DMS79 (cell line): Measurements from ENCODE around the gene PLCL1.

Source experiments
- DNase-seq: peaks from one replicate; lab custom pipeline; 2025; lab: John Stamatoyannopoulos, UW

PLCL1 gene

GRCh38 chr2:197954328-197954727, 149.9 kb downstream of the PLCL1 start:
- DNase-seq, result no peak

DNA sequence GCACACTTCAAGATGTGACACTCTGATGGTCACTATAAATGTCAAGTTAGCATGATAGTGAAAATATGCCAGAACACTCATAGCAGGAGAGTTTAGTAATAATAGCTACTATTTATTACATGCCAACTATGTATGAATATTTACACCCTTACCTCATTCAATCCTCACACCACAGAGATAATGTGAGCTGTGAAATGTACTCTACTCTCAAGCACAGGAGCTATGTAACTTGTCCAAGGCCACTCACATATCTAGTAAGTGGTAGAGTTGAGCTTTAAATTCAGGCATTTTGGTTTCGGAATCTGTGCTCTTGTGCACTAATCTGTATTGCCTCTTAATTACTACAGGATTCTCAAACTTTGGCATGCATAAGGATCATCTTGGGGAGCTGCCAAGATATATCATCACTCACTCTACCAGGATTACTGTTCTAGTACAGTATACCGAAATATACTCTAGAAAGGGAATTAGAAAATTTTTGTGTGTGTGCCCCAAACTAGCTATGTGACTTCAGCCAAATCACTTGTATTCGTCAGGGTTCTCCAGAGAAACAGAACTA, 154.3 kb downstream of the PLCL1 start:
- no peak for DNase-seq

GRCh38 chr2:197959383-197959782, 155.0 kb downstream of the PLCL1 start:
- no peak for DNase-seq

DNA sequence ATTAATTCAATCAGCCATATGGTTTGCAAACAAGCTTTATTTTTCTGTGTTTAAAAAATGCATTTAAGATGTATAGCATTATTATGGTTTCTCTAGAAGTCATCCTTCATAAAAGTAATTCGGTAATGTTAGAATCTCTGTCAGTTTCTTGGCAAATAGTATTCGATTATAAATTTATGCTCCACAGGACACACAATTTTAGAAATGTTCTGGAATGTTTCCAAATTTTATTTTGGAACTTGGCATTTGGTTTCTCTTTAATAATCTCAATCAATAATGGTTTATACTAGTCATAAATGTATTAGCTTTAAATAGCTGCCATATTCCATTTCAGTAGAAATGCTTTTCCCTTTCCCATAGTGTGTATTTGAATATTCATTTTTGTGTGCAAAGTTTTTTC, 156.4 kb downstream of the PLCL1 start:
- DNase-seq, result no peak

DNA sequence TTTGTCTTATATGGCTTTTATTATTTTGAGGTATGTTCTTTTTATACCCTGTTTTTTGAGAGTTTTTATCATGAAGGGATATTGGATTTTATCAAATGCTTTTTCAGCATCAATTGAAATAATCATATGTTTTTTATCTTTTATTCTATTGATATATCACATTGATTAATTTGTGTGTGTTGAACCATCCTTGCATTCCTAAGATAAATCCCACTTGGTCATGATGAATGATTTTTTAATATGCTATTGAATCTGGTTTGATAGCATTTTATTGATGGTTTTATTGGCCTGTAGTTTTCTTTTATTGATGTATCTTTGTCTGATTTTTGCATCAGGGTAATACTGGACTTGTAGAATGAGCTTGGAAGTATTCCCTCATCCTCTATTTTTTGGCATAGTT, 160.3 kb downstream of the PLCL1 start:
- no peak for DNase-seq

- no peak for DNase-seq
Observed at GRCh38 chr2:197965756-197966155, 161.4 kb downstream of the PLCL1 start.

- no peak for DNase-seq
Observed at GRCh38 chr2:197969391-197969893, 165.0 kb downstream of the PLCL1 start.

GRCh38 chr2:197972061-197972460, 167.7 kb downstream of the PLCL1 start:
- DNase-seq, result no peak

GRCh38 chr2:197972587-197972986, 168.2 kb downstream of the PLCL1 start:
- no peak for DNase-seq

DNA sequence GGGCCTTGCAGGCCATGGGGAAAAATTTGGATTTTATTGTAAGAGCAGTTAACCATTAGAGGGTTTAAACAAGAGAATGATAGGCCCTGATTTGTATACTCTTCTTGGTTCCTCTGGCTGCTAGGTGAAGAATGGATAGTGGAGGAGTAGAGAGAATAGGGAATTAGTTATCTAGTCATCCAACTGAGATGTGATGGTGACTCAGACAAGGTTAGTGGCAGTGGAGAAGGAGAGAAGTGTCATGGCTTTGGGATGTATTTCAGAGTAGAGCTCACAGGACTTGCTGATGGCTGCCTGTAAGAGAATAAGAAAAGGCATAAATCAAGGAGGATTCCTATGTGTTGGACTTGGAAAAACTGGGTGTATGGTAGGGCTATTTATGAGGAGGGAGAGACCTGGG, 169.4 kb downstream of the PLCL1 start:
- DNase-seq, result no peak

GRCh38 chr2:197975931-197976519, 171.6 kb downstream of the PLCL1 start:
- no peak for DNase-seq

GRCh38 chr2:197978971-197979370, 174.6 kb downstream of the PLCL1 start:
- no peak for DNase-seq

DNA sequence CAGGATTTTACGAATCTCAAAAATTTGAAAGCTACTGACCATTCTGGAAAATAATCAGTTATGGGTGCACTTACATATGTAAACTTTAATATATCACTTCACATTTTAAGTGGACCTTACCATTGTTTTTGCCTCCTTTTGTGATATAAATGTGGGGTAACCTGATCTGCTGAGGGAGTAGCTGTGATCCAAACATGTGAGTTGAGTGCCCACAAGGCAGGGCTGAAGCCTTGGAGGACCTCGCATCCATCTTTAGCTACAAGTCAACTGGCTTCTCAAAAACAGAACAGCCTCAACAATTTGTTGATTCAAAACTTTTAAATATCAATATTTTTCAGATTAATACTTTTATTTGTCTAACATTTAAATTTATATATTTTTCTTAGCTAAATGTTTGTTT, 178.2 kb downstream of the PLCL1 start:
- no peak for DNase-seq

GRCh38 chr2:197985029-197985638, 180.7 kb downstream of the PLCL1 start:
- DNase-seq, result no peak

GRCh38 chr2:197986977-197987376, 182.6 kb downstream of the PLCL1 start:
- no peak for DNase-seq

GRCh38 chr2:197990356-197990755, 186.0 kb downstream of the PLCL1 start:
- no peak for DNase-seq

GRCh38 chr2:197992482-197993133, 188.2 kb downstream of the PLCL1 start:
- DNase-seq, result no peak

- DNase-seq, result no peak
Observed at GRCh38 chr2:197993363-197993762, 189.0 kb downstream of the PLCL1 start.

DNA sequence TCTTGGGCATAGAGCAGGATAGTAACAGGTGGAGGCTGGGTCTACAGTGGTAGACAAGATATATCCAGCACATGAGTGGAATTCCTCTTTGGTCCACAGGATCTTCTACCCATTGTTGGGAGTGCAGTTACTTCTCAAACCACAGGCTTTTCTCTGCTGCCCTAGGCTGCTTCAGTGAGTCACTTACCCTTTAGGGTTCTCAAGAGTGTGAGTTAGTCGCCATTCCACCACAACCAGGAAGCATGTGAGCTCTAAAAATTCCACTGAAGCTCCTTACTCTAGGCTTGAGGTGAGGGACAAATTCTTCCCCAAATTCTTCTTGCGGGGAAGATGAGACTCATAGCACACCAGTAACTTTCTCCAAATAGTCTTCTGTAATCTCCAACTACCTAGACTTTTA, 189.4 kb downstream of the PLCL1 start:
- DNase-seq, result no peak

DNA sequence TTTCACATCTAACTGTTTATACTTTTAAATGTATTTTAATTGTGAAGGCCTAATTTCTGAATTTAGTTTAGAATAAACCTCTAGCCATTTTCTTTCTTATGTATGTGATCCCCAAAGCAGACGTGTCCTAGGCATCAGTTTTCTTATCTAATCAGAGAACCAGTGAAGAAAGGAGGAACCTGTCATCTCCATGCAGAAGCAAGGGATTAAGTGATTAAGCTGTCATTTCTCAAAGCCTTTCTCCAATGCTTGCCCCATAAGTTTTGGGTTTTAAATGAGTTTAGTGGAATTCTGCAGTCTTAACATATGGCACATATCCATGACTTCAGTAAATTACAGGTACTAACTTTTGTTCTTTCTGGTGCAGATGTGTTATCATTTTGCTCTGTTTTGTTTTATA, 190.4 kb downstream of the PLCL1 start:
- DNase-seq, result no peak

- no peak for DNase-seq
Observed at GRCh38 chr2:197996583-197996982, 192.2 kb downstream of the PLCL1 start.

DNA sequence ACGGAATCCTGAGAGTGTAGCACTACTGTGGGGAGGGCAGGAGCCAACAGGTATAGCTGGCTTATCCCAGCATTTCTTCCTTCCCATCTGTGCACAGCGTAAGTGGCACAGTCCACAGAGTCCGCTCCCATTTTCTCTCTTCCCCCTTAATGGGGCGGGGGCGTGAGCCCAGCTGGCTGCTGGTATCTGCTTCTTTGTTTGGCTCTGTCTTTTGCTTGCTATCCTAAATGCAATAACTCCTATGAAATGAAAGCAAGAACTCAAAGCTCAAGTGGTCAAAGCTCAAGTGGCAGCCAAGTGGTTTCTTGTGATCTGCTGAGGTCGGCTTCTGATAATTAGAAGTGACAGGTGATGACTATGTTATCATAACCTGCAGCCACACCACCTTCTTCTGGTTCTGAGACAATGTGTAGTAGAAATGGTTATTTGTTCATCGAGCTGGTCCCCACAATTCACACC, 192.7 kb downstream of the PLCL1 start:
- DNase-seq, result no peak

GRCh38 chr2:197998702-197999101, 194.3 kb downstream of the PLCL1 start:
- DNase-seq, result no peak
